ENCODE results near the gene ADAMTS17.

ADAMTS17 gene

DNA sequence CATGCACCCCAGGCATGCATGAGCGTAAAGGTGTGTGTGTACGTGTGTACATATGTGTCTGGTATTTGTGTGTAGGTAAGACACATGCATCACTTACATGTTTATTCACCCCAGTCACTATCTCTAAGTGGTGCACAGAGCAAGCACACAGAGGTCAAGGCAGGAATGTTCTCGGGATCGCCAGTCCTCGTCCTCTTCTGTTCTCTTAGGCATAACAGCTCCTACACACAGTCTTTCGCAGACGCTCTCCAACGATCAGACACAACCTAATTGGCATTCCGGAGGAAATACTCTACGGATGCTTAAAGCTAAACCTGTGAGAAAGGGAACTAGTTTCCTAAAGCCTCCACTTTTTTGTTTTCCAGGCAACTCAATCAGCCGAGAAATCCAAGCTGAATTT is 95.9 kb downstream of the ADAMTS17 start:
- no peak for DNase-seq

DNA sequence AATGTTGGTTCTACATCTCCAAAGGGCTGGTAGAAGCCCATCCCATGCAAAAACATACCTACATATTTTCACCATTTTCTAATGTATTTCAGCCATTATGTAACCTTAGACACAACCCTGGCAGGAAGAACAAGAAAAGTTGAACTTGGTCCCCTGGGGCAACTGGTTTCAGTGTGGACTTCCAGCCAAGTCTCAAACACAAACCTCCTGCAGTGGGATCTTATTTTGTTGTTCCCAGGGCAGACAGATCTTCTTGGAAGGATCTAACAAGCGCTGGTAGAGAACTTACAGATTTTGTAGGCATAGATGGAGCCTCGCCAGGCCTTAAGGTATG is 96.3 kb downstream of the ADAMTS17 start:
- DNase-seq, result no peak

DNA sequence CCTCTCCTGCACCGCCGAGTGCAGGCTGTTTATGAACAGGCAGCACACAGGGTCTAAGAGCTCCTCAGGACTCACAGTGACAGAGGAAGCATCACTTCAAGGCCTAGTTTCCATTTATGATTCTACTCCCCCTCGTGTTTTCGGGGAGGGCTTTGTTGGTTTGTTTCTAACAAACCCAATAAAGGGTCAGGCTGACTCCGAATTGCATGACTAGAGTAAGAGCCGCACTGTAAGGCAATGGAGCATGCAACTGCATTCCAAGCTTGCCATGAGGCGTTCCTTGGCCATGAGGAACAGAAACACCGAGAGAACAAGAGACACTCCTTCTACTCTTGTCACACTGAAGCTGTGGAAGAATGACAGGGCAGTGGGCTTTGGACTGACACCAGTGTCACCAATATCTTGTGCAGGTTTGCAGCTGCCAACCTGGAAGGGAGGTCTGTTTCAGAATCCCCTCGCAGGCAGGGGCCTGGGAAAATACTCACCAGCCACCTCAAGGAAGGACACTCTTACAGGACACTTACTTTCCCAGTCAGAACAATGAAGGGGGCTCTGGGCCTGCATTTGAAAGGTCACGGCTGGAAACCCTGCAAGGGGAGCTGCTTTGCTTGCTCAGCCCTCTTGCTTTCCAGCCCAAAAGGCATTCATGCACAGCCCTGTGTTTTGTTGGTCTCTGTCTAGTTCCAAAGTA is 96.8 kb downstream of the ADAMTS17 start:
- DNase-seq, result no peak

DNA sequence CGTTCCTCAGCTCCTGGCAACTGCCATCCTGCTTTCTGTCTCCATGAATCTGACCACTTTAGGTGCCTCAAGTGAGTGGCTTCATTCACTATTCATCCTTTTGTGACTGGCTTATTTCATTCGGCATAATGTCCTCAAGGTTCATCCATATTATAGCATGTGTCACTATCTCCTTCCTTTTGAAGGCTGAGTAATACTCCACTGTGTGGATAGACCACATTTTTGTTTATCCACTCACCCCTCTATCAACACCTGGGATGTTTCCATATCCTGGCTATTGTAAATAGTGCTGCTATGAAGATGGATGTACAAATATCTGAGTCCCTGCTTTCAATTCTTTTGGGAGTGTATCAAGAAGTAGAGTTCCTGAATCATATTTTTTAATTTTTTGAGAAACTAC is 98.8 kb downstream of the ADAMTS17 start:
- DNase-seq, result no peak

DNA sequence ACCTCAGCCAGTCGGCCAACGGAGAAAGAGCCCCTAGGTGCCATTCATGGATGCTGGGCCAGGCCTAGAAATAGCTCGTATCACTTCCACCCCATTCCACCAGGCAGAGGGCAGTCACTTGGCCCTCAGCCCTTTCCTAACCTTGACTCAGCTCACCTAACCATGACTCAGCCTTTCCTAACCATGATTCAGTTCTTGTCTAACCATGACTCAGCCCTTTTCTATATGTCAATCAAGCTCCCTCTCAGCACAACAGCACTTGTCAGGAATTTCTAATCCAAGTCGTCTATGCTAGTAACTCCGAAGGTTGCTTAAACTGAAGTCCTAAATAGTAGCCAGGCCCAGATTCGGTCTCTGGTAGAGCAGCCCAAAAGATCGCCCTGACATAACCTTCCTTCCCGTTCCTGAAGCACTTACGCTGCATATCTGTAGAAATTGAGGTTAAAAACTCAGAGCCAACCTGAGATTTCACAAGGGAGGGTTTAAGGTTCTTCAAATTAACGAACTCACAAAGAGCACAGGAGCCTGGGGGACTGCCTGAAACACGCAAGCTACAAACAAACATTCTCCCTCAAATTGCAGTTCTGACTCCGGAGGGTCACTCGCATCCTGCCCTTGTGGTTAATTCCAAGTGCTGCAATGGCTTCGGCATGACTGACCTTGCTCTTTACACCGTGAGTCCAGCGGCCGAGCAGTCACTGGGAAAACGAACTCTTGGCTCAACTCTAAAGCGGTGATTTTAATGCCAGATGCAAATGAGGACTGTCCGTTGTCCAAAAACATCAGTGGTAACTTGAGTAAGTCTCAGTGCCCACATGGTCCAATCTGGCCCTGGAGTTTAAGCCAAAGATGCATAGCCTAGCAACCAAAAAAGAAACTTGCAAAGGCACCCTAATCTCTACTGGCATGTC is 99.9 kb downstream of the ADAMTS17 start:
- peak; percentile 5 for DNase-seq

DNA sequence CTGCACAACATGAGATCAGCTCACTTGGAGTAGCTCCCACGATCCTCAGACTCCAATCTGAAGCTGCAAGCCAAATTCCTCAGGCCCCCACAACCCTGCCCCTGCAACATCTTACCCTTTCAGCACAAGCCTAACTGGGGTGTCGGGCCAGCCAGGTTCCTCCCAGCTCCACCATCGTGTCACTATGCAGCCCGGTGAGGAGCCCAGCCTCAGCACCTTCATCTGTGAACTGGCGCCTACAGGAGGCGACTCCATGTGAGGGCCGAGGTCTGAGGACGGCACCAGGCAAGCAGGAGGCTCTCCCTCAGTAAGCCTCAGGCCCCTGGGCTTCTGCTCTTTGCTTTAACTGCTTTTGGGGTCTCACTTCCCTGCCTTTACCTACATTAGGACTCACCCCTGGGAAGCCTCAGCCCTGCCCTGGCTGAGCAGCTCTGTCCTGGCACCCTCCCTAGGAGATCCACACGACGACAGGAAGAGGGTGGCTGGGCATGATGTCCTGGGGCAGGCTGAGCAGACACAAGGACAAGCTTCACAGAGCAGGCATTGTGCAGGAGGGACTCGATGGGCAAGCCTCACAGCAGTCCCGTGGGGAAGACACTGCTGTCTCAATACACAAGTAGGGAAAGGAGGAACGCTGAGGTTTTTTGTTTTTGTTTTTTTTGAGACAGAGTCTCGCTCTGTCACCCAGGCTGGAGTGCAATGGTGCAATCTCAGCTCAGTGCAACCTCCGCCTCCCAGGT is 104.6 kb downstream of the ADAMTS17 start:
- DNase-seq, result no peak

DNA sequence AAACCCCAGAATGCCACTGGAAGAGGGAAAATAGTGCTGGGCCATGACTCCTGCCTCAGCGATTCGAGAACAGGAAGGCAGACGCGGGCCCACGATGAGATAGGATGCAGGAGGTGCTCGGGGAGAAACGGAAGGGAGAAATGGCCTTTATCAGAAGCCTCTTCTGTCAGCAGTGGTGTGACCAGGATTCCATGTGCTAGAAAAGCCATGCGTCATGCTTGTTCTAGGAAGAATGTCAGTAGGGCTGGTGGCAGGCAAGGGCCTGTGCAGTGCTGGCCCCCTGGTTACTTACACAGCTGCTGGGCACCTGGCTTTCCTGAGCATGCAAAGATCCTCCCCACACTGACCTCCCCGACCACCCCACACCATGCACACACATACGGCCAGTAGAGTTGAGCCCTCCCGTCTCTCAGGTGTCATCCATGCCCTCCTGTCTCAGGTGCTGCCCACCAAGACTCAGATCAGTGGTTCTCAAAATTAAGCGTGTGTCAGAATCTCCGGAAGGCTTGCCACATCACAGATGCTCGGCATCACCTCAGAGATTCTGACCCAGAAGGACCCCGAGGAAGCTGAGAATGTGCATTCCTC is 106.7 kb downstream of the ADAMTS17 start:
- no peak for DNase-seq

DNA sequence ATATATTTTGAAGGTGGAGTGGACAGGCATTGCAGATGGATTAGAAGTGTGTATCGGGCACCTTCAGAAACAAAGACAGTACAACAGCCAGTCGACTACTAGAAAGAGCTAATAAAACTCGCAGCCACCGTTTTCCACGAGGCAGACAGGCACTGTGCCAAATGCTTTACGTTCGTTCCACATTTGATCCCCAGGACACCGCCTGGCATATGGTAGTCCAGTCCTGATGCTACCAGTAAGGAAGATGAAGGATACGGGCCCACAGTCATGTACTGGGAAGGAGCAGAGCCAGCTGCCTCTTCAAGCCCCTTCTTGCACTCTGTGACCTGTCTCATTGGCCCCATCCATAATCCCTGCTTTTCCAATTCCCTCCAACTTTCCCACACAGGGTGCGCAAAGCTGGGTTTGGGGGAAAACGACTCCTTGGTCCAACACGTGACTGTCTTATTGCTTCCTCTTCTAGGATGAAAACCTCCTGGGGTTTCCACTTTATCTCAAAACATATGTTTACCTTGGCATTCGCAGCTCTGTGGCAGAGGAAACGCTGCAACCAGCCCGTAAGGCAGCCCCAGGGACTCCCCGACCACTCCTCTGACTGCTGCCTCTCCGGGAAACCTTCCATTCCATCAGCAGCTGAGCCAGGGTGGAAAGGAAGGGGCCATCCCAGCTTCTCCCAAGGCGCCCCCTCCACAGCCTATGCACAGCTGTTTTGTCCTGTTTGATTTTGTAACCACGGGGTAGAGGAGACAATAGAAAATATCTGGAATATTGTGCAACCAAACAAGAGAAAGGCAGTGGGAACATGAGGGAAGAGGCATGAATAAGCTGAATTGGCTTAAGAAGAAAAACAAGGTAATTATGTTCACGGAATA is 107.4 kb downstream of the ADAMTS17 start:
- DNase-seq, result no peak

DNA sequence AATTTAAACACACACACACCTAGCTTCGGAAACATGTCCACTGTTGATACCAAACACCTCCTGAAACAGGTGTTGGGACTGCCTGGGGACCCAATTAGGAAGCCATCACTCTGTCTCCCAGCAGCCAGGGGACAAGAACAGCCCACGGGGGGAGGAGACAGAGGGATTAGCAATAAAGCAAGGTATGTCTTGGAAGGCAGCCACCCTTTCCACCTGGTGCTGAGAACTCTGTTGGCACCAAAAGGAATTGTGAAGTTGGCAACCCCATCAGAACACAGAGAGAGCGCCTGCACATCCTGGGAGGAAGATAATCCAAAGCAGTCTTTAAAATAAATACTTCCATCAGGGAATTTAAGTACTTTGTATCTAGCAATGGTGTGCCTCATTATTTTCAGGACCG is 111.0 kb downstream of the ADAMTS17 start:
- DNase-seq, result no peak

DNA sequence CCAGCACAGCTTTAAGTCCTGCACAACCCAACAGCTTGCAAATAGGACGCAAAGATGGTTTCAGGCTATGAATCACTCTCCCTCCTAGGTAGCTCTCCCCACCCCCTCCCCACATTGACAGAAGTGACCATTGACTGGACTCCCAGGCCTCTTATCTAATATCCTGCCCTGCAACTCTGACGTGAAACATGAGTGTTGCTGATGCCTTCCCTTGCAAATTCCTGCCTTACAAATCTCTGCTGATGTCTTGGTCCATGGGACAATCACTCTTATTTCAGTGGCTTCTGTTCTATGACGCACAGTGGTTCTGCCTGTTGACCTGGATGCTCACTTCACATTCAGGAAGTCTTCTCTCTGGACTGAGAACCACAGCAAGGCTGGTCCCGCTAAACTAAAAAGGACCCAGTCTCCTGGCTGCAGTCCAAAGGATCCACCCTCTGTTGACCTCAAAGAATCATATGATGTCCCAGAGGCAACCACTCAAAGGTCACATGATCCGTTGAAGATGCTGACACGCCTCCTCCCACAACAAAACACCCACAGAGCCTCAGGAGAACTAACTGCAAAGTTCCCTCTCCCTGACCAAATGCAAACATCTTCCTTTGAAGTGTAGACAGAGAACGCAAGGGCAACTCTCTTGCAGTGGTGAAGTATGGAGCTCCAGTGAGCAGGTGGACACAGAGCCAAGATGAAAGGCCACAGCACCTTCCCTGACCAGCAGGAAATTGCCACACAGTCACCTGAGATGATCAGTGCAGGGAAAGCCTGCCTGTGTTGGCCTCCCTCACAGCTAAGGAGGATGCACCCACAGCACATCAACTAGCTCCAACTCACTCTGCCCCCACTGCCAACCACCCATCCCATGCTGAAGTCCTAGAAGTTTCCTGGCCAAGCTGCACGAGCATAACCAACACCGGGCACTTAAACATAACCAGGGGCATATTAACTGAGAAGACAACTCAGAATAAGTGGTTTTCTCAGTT is 112.3 kb downstream of the ADAMTS17 start:
- DNase-seq, result no peak

DNA sequence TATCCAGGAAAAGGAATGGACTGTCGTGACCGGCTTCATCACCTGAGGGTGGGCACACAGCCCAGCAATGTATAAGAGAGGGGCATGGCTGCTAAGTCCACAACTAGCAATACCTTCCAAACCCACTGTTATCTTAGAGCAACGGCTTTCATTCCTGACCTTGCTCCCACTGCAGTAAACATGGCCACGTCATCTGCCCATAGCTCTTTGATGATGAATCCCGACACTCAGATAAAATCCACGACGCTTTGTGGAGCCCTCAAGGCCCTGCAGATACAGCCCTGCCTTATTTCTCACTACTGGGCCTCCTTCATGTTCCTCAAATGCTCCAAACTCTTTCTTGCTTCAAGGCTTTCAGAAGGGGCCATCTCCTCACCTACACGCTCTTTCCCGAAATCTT is 114.0 kb downstream of the ADAMTS17 start:
- DNase-seq, result no peak

DNA sequence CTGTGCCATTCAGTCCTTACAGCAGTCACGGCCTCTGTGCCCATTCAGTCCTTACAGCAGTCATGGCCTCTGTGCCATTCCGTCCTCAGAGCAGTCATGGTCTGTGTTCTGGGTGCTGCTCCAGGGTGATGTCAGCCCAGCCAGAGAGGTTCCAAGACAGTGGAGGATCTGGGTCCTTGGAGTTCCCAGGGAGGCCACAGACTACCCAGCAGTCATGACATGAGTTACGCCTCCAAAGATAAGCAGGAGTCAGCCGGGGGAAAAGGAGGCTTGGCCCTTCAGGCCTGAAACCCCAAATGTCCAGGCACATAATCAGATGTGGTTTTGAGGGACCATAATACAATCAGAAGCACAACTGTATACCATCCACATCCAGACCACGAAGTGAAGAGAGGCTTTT is 115.7 kb downstream of the ADAMTS17 start:
- DNase-seq, result no peak

DNA sequence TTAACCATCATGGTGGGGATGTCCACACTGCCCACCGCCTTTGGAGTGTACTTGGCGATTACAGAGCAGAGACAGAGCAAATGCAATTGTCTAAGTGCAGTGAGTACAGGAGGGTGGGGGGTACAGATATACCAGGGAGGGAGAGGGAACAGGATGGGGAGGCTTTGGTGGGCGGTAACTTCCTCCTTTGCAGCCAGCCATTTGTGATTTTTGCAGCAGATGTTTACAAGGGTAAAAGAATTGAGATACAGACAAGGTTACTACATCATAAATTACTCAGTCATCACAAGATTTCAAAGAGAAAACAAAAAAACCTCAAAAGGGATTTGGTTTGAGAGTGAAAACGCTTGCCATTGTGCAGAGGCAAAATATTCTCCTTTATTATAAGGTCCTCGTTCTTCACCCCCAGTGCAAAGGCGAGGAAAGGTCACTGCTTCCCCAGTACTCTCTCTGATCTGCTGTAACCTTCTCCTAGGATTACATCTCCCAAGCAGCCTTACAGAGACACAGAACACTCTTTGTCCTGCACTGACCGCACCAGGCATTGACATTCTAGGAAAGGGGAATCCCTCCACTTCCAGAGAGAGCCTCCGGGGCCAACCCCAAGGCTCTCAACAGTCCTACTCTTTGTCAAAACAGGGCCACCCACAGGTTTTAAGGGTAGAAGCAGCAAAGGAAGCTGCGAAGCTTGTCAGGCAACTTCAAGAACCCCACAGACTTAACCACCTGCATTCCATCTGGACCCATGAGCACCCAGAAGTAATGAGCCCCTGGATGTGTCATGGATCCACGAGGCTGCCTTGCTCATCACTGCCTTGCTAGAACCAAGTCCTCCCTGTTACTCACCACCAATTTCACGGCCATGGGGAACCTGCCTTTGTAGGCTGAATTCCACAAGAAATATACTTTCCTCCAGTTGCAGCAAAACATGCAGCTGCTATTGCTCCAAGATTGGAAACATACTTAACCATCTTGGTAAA is 117.3 kb downstream of the ADAMTS17 start:
- no peak for DNase-seq

DNA sequence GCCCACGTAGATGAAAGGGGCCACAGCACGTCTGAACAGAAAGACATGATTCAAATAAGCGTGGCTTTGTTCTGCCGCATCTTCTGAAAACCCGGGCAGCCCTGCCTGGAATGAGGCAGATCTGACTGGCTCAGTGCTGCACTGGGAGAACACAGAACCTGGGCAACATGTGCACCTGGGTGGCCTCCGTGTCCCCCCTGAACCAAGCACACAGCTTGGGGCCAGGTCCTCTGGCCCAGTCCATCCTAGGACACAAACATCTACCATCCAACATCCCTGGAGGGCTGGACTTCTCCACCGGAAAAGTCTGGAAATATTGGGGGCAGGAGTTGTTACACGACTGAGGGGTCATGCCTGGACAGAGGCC is 119.4 kb downstream of the ADAMTS17 start:
- no peak for DNase-seq

DNA sequence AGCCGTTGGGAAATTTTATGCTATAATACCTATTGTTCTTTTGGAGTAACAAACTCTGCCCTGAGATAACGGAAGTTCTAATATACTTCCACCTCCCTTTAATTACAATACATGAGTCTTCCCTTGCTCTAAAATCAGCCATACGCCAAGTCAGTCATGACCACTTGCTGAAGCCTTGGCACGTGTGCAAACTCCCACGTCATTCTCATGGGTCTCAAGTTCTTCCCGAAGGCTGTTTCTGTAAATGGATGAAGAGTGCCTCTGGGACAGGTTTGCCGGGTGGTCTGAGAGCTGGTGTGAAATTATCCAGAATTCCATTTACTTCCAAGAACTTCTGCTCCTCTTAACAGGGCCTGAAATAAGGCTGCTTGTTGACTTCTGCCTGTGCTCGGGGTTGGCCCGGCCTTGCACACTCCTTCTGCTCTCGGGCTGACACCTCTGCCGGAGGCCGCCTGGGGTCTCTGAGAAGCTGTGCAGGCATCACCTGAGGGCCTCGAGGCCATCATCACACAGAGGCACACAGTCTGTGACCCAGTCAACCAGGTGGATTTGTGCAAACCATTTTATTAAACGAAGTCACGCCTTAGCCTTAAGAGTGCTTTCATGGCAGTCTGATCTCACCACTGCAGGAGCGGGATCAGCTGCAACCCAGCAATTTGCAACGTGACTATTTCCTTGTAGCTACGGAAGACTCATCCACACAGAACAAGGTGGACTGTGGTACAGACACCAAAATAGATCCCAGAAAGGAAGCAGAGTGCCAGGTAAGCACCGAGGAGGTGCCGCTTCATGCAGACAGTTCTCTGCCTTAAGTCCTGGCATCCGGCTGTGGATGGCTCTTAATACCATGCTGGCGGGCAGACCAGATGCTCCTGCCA is 120.1 kb downstream of the ADAMTS17 start:
- no peak for DNase-seq

DNA sequence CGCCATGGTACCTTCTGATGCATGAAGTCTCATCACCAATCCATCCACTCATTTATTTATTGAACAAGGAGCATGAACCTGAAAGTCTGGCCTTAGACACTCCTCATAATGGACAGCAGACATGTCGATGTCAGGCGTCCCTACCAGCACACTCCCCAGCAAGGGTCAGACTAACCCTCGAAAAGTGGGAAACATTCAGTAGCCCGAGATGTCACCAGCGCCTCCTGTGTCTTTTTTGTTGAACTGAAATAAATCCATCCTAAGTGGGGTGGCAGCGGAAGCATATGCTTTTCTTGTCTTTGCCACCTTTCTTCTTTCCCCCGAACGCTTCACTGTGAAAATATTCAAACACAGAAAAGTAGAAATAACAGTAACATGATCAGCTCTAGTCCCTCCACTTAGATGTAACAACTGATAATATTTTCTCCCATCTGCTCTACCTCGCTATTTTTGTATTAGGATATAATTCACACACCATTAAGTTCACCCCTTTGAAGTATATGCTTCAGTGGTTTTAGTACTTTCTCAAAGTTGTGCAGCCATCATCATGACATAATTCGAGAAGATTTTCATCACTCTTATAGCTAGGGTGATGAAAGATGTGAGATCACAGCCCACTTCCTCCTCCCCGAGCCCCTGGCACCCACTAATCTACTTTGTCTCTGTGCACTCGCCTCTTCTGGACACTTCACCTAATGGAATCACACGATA is 121.6 kb downstream of the ADAMTS17 start:
- DNase-seq, result no peak

DNA sequence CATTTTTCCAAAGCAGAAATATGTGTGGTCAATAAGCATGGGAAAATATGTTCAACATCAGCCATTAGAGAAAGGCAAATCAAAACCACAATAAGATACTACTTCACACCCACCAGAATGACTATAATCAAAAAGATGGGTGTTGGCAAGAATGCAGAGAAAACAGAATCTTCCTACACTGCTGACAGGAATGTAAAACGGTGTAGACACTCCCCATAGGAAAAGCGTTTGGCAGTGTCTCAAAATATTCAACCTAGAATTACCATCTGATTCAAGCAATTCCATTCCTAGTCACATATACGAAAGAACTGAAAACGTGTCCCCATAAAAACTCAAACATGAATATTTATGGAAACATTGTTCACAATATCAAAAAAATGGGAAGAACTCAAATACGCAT is 123.3 kb downstream of the ADAMTS17 start:
- DNase-seq, result no peak

DNA sequence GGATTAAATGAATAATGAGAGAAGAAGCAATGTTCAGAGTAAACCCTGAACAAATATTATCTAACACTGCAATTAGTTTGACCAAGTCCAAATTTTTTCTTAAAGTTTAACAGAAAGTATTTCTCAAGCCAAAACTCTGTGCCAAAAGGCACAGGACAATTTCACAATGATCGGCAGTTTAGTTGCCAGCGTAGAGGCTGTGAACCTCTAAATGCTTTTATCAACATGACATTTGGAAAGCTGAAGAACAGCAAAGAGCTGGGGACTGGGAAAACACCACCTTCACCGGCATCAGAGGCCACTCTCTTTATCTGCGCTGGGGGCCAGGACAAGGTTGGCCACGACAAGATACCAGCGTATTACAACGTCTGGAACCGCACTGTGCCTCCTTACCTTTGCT is 125.6 kb downstream of the ADAMTS17 start:
- DNase-seq, result no peak

Data from hematopoietic multipotent progenitor cell treated with erythropoietin and hydrocortisone succinate and interleukin-3 and kit ligand, for 6 days (in vitro differentiated cells).